GM23248 (cell line): Measurements from ENCODE around the gene HK1. TPM values are rescaled to one million over a fixed set of nuclear protein-coding genes. Genes with fewer than 3 reads are reported as not detected.
A peak's percentile ranks its signal among the peaks of the same experiment; 100 is the strongest.

Experiments
- DNase-seq: peaks from one replicate; pipeline ENCODE4 v3.0.0-alpha.2; 2015
- H2AFZ ChIP-seq: fragments of 200-600 bp; sonication (generic); 2 replicates; pipeline ENCODE4 v1.6.1; 2016; ENCODE audit warnings: antibody characterized with exemption
- H3F3A ChIP-seq: fragments of 200-600 bp; sonication (generic); 2 replicates; pipeline ENCODE4 v1.6.1; 2016; ENCODE audit warnings: mild to moderate bottlenecking, antibody characterized with exemption, mixed run types; ENCODE audit not compliant: insufficient read depth
- H3K27ac ChIP-seq: fragments of 200-600 bp; sonication (generic); 2 replicates; pipeline ENCODE4 v1.5.1; 2016; ENCODE audit warnings: mild to moderate bottlenecking
- H3K27me3 ChIP-seq: fragments of 200-600 bp; sonication (generic); replicated peaks from 2 replicates; pipeline ENCODE4 v1.6.1; 2016; ENCODE audit warnings: mild to moderate bottlenecking; ENCODE audit not compliant: insufficient read depth
- H3K36me3 ChIP-seq: fragments of 200-600 bp; sonication (generic); 2 replicates; pipeline ENCODE4 v1.6.1; 2016; ENCODE audit warnings: low read depth, mild to moderate bottlenecking
- H3K4me1 ChIP-seq: fragments of 200-600 bp; sonication (generic); 2 replicates; pipeline ENCODE4 v1.6.1; 2016; ENCODE audit warnings: mild to moderate bottlenecking; ENCODE audit not compliant: insufficient read depth
- H3K4me2 ChIP-seq: fragments of 200-600 bp; sonication (generic); one replicate; pipeline ENCODE4 v1.6.1; 2016; ENCODE audit warnings: mild to moderate bottlenecking; ENCODE audit not compliant: unreplicated experiment
- H3K4me3 ChIP-seq: fragments of 200-600 bp; sonication (generic); 2 replicates; pipeline ENCODE4 v1.5.1; 2016; ENCODE audit warnings: mild to moderate bottlenecking
- H3K79me2 ChIP-seq: fragments of 200-600 bp; sonication (generic); 2 replicates; pipeline ENCODE4 v1.6.1; 2016; ENCODE audit warnings: mild to moderate bottlenecking; ENCODE audit not compliant: insufficient read depth
- H3K9ac ChIP-seq: fragments of 200-600 bp; sonication (generic); 2 replicates; pipeline ENCODE4 v1.6.1; 2016; ENCODE audit warnings: mild to moderate bottlenecking
- H3K9me2 ChIP-seq: fragments of 200-600 bp; sonication (generic); 2 replicates; pipeline ENCODE4 v1.6.1; 2016; ENCODE audit warnings: mixed run types, mild to moderate bottlenecking, moderate library complexity; ENCODE audit not compliant: insufficient read depth
- H3K9me3 ChIP-seq: fragments of 200-600 bp; sonication (generic); one replicate; pipeline ENCODE4 v1.6.1; 2017; ENCODE audit warnings: low read depth
- H4K20me1 ChIP-seq: fragments of 200-600 bp; sonication (generic); 2 replicates; pipeline ENCODE4 v1.6.0; 2016; ENCODE audit not compliant: insufficient read depth
- EZH2 ChIP-seq: fragments of 200-600 bp; sonication (generic); IDR thresholded peaks from 2 replicates; pipeline ENCODE4 v1.6.1; 2018; ENCODE audit warnings: antibody characterized with exemption, mild to moderate bottlenecking; ENCODE audit not compliant: insufficient read depth, poor library complexity, severe bottlenecking
- EZH2phosphoT487 ChIP-seq: fragments of 200-600 bp; sonication (generic); IDR thresholded peaks from 2 replicates; pipeline ENCODE4 v1.6.1; 2018; ENCODE audit warnings: antibody characterized with exemption, moderate library complexity, mild to moderate bottlenecking, low read depth; ENCODE audit not compliant: insufficient read depth
- WGBS, 2 experiments: methylation state at CpG; one replicate each; pipeline ENCODE4 v1.1.6; 2015 to 2017; ENCODE audit warnings: low lambda C conversion rate in 2 of 2, low coverage in 1 of 2; ENCODE audit errors: missing lambda C conversion rate in 2 of 2; 5-methylcytosine and 5-hydroxymethylcytosine counted together
- in situ Hi-C: fragments of 300-500 bp; cut with MboI; formaldehyde crosslinking; loops from 2 replicates; pipeline ENCODE4 v1.15.0; 2020
- polyA plus RNA-seq: library from polyadenylated mRNA; unstranded; fragments of >200 nt; fragmentation: Nextera tagmentation; extraction: Ambion mirVana; gene quantifications from 2 replicates; pipeline ENCODE4 v1.2.1, GENCODE V29; 2016
- total RNA-seq: library from RNA; depleted of rRNA; stranded (reverse); fragments of >200 nt; shearing (Covaris generic); gene quantifications from 2 replicates; pipeline ENCODE4 v1.2.3, GENCODE V29; 2014; rRNA removed

HK1 gene
- total RNA-seq (96.6 and 99.4 TPM in 2 replicates), polyA plus RNA-seq (134 and 137 TPM in 2 replicates)

GRCh38 chr10:69278446-69278963 lies at the start of gene HK1:
Gene HK1, plus strand, starts transcription at chr10:69278496.
- Histone ChIP-seq H3K79me2 (no peaks in the 10 kb centered on the region), H3K4me1 (no peaks in the 10 kb centered on the region), H4K20me1 (no peaks in the 10 kb centered on the region), H3K36me3 (no peaks in the 10 kb centered on the region), H3F3A (no peaks in the 10 kb centered on the region), H2AFZ (no peak within 1 kb of the TSS), H3K9me3 (no peaks in the 10 kb centered on the region), H3K4me2 (no peak within 1 kb of the TSS), H3K27ac (no peak within 1 kb of the TSS), H3K27me3 (no peaks in the 10 kb centered on the region), H3K9me2 (no peaks in the 10 kb centered on the region), H3K9ac (no peak within 1 kb of the TSS), H3K4me3 (no peak within 1 kb of the TSS)
- TF ChIP-seq EZH2phosphoT487 (no peak), EZH2 (no peak)
- in situ Hi-C loops = no loop called here
- peak; percentile 0 for DNase-seq
- WGBS, 2 experiments = 69 to 77% methylated on average over 11 of the region's 11 CpGs

GRCh38 chr10:69229616-69229916 lies 48.7 kb upstream of the HK1 start:
- in situ Hi-C loops = no loop called here
- Histone ChIP-seq H4K20me1 (no peaks in the 10 kb centered on the region), H3K36me3 (no peaks in the 10 kb centered on the region), H3K4me2 (no peak overlapping the region), H3K79me2 (no peaks in the 10 kb centered on the region), H3K27me3 (no peaks in the 10 kb centered on the region), H3K4me3 (no peak overlapping the region), H3K4me1 (peaks cover 21% of the 10 kb centered on the region), H3K9me3 (no peaks in the 10 kb centered on the region), H3K27ac (no peak overlapping the region), H3K9ac (no peak overlapping the region), H3F3A (peaks cover 8% of the 10 kb centered on the region; the same call in 1 of the 2 replicates), H3K9me2 (no peaks in the 10 kb centered on the region), H2AFZ (no peak overlapping the region)
- TF ChIP-seq EZH2 = no peak
- no peak for TF ChIP-seq EZH2phosphoT487
- no peak for DNase-seq
- WGBS, 2 experiments = 98% methylated on average over 8 of the region's 8 CpGs

- in situ Hi-C loops = loop anchor here (5.0 kb wide), 1 partner anchor 162 kb away; no protein-coding TSS in a partner anchor
- 42 to 53% methylated on average over 5 of the region's 5 CpGs for WGBS, 2 experiments
- H3K79me2 ChIP-seq = no peaks in the 10 kb centered on the region
- H3K9ac ChIP-seq = no peak overlapping the region
- H3K36me3 ChIP-seq = no peaks in the 10 kb centered on the region
- H2AFZ ChIP-seq = no peak overlapping the region
- H3K9me3 ChIP-seq = no peaks in the 10 kb centered on the region
- TF ChIP-seq EZH2phosphoT487 = no peak
- TF ChIP-seq EZH2 = no peak
- H3K9me2 ChIP-seq = no peaks in the 10 kb centered on the region
- H3K4me3 ChIP-seq = no peak overlapping the region
- DNase-seq = no peak
- H3K4me1 ChIP-seq = peaks cover 18% of the 10 kb centered on the region
- H4K20me1 ChIP-seq = no peaks in the 10 kb centered on the region
- H3F3A ChIP-seq = peaks cover 3% of the 10 kb centered on the region; the same call in 1 of the 2 replicates
- H3K4me2 ChIP-seq = no peak overlapping the region
- H3K27me3 ChIP-seq = no peaks in the 10 kb centered on the region
- no peak overlapping the region for H3K27ac ChIP-seq
Observed at GRCh38 chr10:69230128-69230527, 48.2 kb upstream of the HK1 start.

GRCh38 chr10:69232252-69232651 lies 46.0 kb upstream of the HK1 start:
- peaks cover 12% of the 10 kb centered on the region for H3K4me1 ChIP-seq
- DNase-seq = peak; percentile 91
- no peak overlapping the region for H3K4me3 ChIP-seq
- H3K36me3 ChIP-seq = no peaks in the 10 kb centered on the region
- WGBS, 2 experiments = 50 to 52% methylated on average over 9 of the region's 9 CpGs
- H4K20me1 ChIP-seq = no peaks in the 10 kb centered on the region
- H3K27ac ChIP-seq = peak overlapping the region; percentile 22; the same call in 1 of the 2 replicates
- peak overlapping the region; percentile 31 for H3K4me2 ChIP-seq
- H2AFZ ChIP-seq = no peak overlapping the region
- no peaks in the 10 kb centered on the region for H3K9me2 ChIP-seq
- no peak overlapping the region for H3K9ac ChIP-seq
- in situ Hi-C loops = loop anchor here (5.0 kb wide), 1 partner anchor 160 kb away; no protein-coding TSS in a partner anchor
- no peaks in the 10 kb centered on the region for H3K27me3 ChIP-seq
- TF ChIP-seq EZH2 (no peak), EZH2phosphoT487 (no peak)
- H3K9me3 ChIP-seq = no peaks in the 10 kb centered on the region
- no peaks in the 10 kb centered on the region for H3K79me2 ChIP-seq
- no peaks in the 10 kb centered on the region for H3F3A ChIP-seq
